CD4-positive, alpha-beta T cell treated with Interleukin-4 for 1 hour (primary cell): ENCODE measurements around the gene FBN1.

Experiments used
- DNase-seq, 2 donors: peaks; one replicate each; pipeline ENCODE4 v3.0.0-alpha.2; 2020 to 2022

FBN1 gene

GRCh38 chr15:48650931-48651330 lies 5.4 kb upstream of the FBN1 start:
- DNase-seq, result no peak

- no peak for DNase-seq
These were observed 2.5 kb upstream of the FBN1 start for GRCh38 chr15:48647962-48648361.

GRCh38 chr15:48646331-48646730 lies 822 bp upstream of the FBN1 start:
- DNase-seq, result no peak

- no peak for DNase-seq
These were observed 517 bp downstream of the FBN1 start for GRCh38 chr15:48644827-48645557.

- no peak for DNase-seq
These were observed 1.1 kb downstream of the FBN1 start for GRCh38 chr15:48644467-48644826.

- no peak for DNase-seq
These were observed 1.6 kb downstream of the FBN1 start for GRCh38 chr15:48643776-48644466.

GRCh38 chr15:48643206-48643605 lies 2.3 kb downstream of the FBN1 start:
- no peak for DNase-seq

- DNase-seq, result no peak
These were observed 2.7 kb downstream of the FBN1 start for GRCh38 chr15:48642795-48643194.

- DNase-seq, result no peak
These were observed 4.1 kb downstream of the FBN1 start for GRCh38 chr15:48641416-48641815.

GRCh38 chr15:48638963-48639362 lies 6.5 kb downstream of the FBN1 start:
- no peak for DNase-seq

GRCh38 chr15:48637639-48638038 lies 7.9 kb downstream of the FBN1 start:
- DNase-seq, result no peak

GRCh38 chr15:48636511-48636910 lies 9.0 kb downstream of the FBN1 start:
- no peak for DNase-seq

GRCh38 chr15:48634893-48635292 lies 10.6 kb downstream of the FBN1 start:
- DNase-seq, result no peak

- DNase-seq, result no peak
These were observed 11.4 kb downstream of the FBN1 start for GRCh38 chr15:48634096-48634495.

- no peak for DNase-seq
These were observed 12.9 kb downstream of the FBN1 start for GRCh38 chr15:48632651-48633050.

- no peak for DNase-seq
These were observed 14.2 kb downstream of the FBN1 start for GRCh38 chr15:48631176-48631770.

GRCh38 chr15:48630245-48630644 lies 15.3 kb downstream of the FBN1 start:
- DNase-seq, result no peak

- no peak for DNase-seq
These were observed 16.7 kb downstream of the FBN1 start for GRCh38 chr15:48628832-48629231.

- no peak for DNase-seq
These were observed 18.1 kb downstream of the FBN1 start for GRCh38 chr15:48627260-48627940.

GRCh38 chr15:48625126-48625525 lies 20.4 kb downstream of the FBN1 start:
- DNase-seq, result no peak

GRCh38 chr15:48624700-48625099 lies 20.8 kb downstream of the FBN1 start:
- no peak for DNase-seq

- DNase-seq, result no peak
These were observed 22.1 kb downstream of the FBN1 start for GRCh38 chr15:48623456-48623855.

GRCh38 chr15:48622237-48622636 lies 23.3 kb downstream of the FBN1 start:
- no peak for DNase-seq

- no peak for DNase-seq
These were observed 26.1 kb downstream of the FBN1 start for GRCh38 chr15:48619446-48619845.
